K562 (cell line): Measurements from ENCODE around the gene ZNF821. TPM values are rescaled to one million over a fixed set of nuclear protein-coding genes. Genes with fewer than 3 reads are reported as not detected.
A peak's percentile ranks its signal among the peaks of the same experiment; 100 is the strongest.

ENCODE experiments used
- ATAC-seq: fragments of 200-7000 bp; cut with Tn5 transposase; 3 replicates; pipeline ENCODE4 v1.9.1; 2020; ENCODE audit warnings: moderate library complexity
- BruUV-seq: library from RNA; stranded (reverse); fragments of 400-500 nt; replicated peaks from 2 replicates; lab custom pipeline; 2021; lab: Mats Ljungman, UMichigan
- CTCF ChIA-PET: fragments of 300-600 bp; formaldehyde crosslinking; extraction: SDS; loops from one replicate; lab custom pipeline; 2021; ENCODE audit warnings: low intra/inter-chr PET ratio; lab: Yijun Ruan, JAX
- POLR2A ChIA-PET: fragments of 300-600, 350-650 bp; sonication (Branson Sonifier 250); formaldehyde crosslinking; extraction: SDS; loops from one replicate; lab custom pipeline; 2021; ENCODE audit warnings: antibody characterized with exemption, inconsistent platforms; lab: Yijun Ruan, JAX
- DNase-seq, 4 experiments: peaks; one replicate each; pipeline versions ENCODE4 v3.0.0 to v3.0.0-alpha.2; 2011 to 2018; ENCODE audit warnings: low spot score in 3 of 4, mixed read lengths in 3 of 4; ENCODE audit errors: extremely low read depth in 1 of 4
- FAIRE-seq: peaks from 2 replicates; lab custom pipeline; 2011; peaks lifted over from hg19 to GRCh38; lab: Jason Lieb, UNC
- H2AFZ ChIP-seq: 2 replicates; pipeline ENCODE4 v1.6.0; 2011; ENCODE audit warnings: low read depth, low read length, control low read depth, inconsistent platforms
- H3K27ac ChIP-seq: fragments of 200-600 bp; 3 replicates; pipeline ENCODE4 v1.8.0; 2011; ENCODE audit warnings: low read depth, mild to moderate bottlenecking, control low read depth, inconsistent platforms, low read length, moderate library complexity, mixed read lengths; ENCODE audit errors: extremely low read depth
- H3K27me3 ChIP-seq, 2 experiments: fragments of 300-600 bp in 1 of 2; 2 replicates in 1 of 2; 3 replicates in 1 of 2; pipeline versions ENCODE4 v1.6.0 to v1.8.0; 2011; ENCODE audit warnings: inconsistent platforms in 2 of 2, low read length in 2 of 2, mild to moderate bottlenecking in 1 of 2, mixed read lengths in 1 of 2, moderate library complexity in 1 of 2; ENCODE audit not compliant: control insufficient read depth in 2 of 2, insufficient read depth in 2 of 2
- H3K36me3 ChIP-seq: fragments of 300-600 bp; 3 replicates; pipeline ENCODE4 v1.8.0; 2011; ENCODE audit warnings: mild to moderate bottlenecking, low read length, inconsistent platforms; ENCODE audit not compliant: control insufficient read depth, insufficient read depth
- H3K4me1 ChIP-seq, 2 experiments: fragments of 200-600 bp in 1 of 2; replicated peaks in 1 of 2; 2 replicates in 1 of 2; 3 replicates in 1 of 2; pipeline versions ENCODE4 v1.5.1 to v1.8.0; 2011; ENCODE audit warnings: inconsistent platforms in 2 of 2, low read length in 2 of 2, mild to moderate bottlenecking in 1 of 2, mixed read lengths in 1 of 2, moderate library complexity in 1 of 2; ENCODE audit not compliant: control insufficient read depth in 2 of 2, insufficient read depth in 2 of 2
- H3K4me2 ChIP-seq: 2 replicates; pipeline ENCODE4 v1.6.1; 2011; ENCODE audit warnings: low read length, control low read depth, inconsistent platforms, mixed read lengths; ENCODE audit not compliant: insufficient read depth
- H3K4me3 ChIP-seq: fragments of 200-600 bp; sonication (generic), shearing (Covaris generic); 2 replicates; pipeline ENCODE4 v1.5.1; 2016; ENCODE audit warnings: control low read depth, inconsistent platforms
- H3K79me2 ChIP-seq: fragments of 200-600 bp; 3 replicates; pipeline ENCODE4 v1.8.0; 2011; ENCODE audit warnings: low read length, inconsistent platforms; ENCODE audit not compliant: control insufficient read depth, insufficient read depth
- H3K9ac ChIP-seq, 2 experiments: 2 replicates each; pipeline versions ENCODE4 v1.6.0 to v1.6.1; 2011; ENCODE audit warnings: low read depth in 2 of 2, low read length in 2 of 2, control low read depth in 1 of 2, inconsistent platforms in 1 of 2, mild to moderate bottlenecking in 1 of 2, mixed read lengths in 1 of 2; ENCODE audit not compliant: insufficient read depth in 1 of 2
- H3K9me1 ChIP-seq: one replicate; pipeline ENCODE4 v1.6.0; 2011; ENCODE audit warnings: inconsistent platforms, mild to moderate bottlenecking, low read length, moderate library complexity; ENCODE audit not compliant: control insufficient read depth, insufficient read depth
- H3K9me3 ChIP-seq: replicated peaks from 2 replicates; pipeline ENCODE4 v1.5.1; 2011; ENCODE audit warnings: low read depth, low read length, inconsistent platforms; ENCODE audit not compliant: control insufficient read depth, insufficient read depth
- H4K20me1 ChIP-seq: replicated peaks from 2 replicates; pipeline ENCODE4 v1.6.1; 2011; ENCODE audit warnings: low read length, inconsistent platforms, mixed read lengths; ENCODE audit not compliant: control insufficient read depth, insufficient read depth
- CXXC5 ChIP-seq: fragments of 250-450 bp; sonication (Bioruptor Pico); IDR thresholded peaks from 2 replicates; pipeline ENCODE4 v1.8.0; 2022; ENCODE audit warnings: inconsistent platforms, mild to moderate bottlenecking, moderate library complexity
- DMBX1 ChIP-seq: fragments of 250-450 bp; sonication (Bioruptor Pico); IDR thresholded peaks from 2 replicates; pipeline ENCODE4 v1.8.0; 2022; ENCODE audit warnings: inconsistent platforms, mild to moderate bottlenecking, moderate library complexity, borderline replicate concordance
- MYNN ChIP-seq, 2 experiments: sonication (generic); formaldehyde crosslinking in 1 of 2; IDR thresholded peaks; 2 replicates each; pipeline versions ENCODE4 v1.5.0 to v1.6.1; 2016 to 2020; ENCODE audit warnings: antibody characterized with exemption in 1 of 2, missing genetic modification reagents in 1 of 2
- ZBED1 ChIP-seq: IDR thresholded peaks from 2 replicates; pipeline ENCODE4 v1.6.1; 2014
- WGBS: fragments of 100-300 bp; shearing (Covaris generic); methylation state at CpG from one replicate; pipeline ENCODE4 v1.1.6; 2016; ENCODE audit warnings: low coverage, mixed read lengths; ENCODE audit not compliant: insufficient coverage; ENCODE audit errors: missing lambda C conversion rate; 5-methylcytosine and 5-hydroxymethylcytosine counted together
- in situ Hi-C: fragments of 300-500 bp; cut with MboI; formaldehyde crosslinking; loops from 4 replicates; pipeline ENCODE4 v1.15.0; 2018; ENCODE audit warnings: inconsistent platforms, mixed read lengths
- intact Hi-C: fragments of 100-400 bp; cut with micrococcal nuclease; formaldehyde crosslinking; loops from 2 replicates; pipeline ENCODE4 v1.14.2; 2022
- polyA plus RNA-seq, 8 experiments: library from polyadenylated mRNA; depleted of rRNA in 4 of 8; stranded (reverse) in 5 of 8; unstranded in 3 of 8; fragments of >200 nt; fragmentation: Nextera tagmentation in 2 of 8; fragmentation: Illumina TruSeq in 1 of 8; extraction: Ambion mirVana in 2 of 8; extraction: Trizol in 1 of 8; gene quantifications; 2 replicates each; pipeline versions ENCODE4 v1.2.1 to v1.2.3, GENCODE V29; 2011 to 2014; ENCODE audit warnings: inconsistent platforms in 1 of 8, missing spikeins in 1 of 8
- total RNA-seq, 7 experiments: library from RNA; depleted of rRNA in 6 of 7; stranded (reverse); fragments of >200 nt in 6 of 7; fragmentation: Illumina TruSeq in 2 of 7; extraction: Trizol in 2 of 7; gene quantifications; 2 replicates each; pipeline versions ENCODE4 v1.2.1 to v1.2.3, GENCODE V29; 2011 to 2021; ENCODE audit warnings: low replicate concordance in 1 of 7
- TF ChIP-seq, protein P1 (sequence below), 2 experiments: fragments of 450-650 bp in 1 of 2; IDR thresholded peaks; 2 replicates each; pipeline ENCODE4 v1.6.1; 2011 to 2017; ENCODE audit warnings: low read depth in 2 of 2, antibody characterized with exemption in 1 of 2, borderline replicate concordance in 1 of 2, low read length in 1 of 2, mild to moderate bottlenecking in 1 of 2, mixed read lengths in 1 of 2; ENCODE audit not compliant: control insufficient read depth in 1 of 2
- TF ChIP-seq, protein P2 (sequence below): fragments of 450-650 bp; IDR thresholded peaks from one replicate; pipeline ENCODE4 v1.6.1; 2018; ENCODE audit warnings: mild to moderate bottlenecking, moderate library complexity; ENCODE audit not compliant: partially characterized antibody

The ZNF821 gene
- total and polyA plus RNA-seq, 9 of the 15 experiments (the other 6 are each of a cell fraction or from before 2014, with no cell fraction given): 0.38 to 5.6 (median 3.6) TPM

DNA sequence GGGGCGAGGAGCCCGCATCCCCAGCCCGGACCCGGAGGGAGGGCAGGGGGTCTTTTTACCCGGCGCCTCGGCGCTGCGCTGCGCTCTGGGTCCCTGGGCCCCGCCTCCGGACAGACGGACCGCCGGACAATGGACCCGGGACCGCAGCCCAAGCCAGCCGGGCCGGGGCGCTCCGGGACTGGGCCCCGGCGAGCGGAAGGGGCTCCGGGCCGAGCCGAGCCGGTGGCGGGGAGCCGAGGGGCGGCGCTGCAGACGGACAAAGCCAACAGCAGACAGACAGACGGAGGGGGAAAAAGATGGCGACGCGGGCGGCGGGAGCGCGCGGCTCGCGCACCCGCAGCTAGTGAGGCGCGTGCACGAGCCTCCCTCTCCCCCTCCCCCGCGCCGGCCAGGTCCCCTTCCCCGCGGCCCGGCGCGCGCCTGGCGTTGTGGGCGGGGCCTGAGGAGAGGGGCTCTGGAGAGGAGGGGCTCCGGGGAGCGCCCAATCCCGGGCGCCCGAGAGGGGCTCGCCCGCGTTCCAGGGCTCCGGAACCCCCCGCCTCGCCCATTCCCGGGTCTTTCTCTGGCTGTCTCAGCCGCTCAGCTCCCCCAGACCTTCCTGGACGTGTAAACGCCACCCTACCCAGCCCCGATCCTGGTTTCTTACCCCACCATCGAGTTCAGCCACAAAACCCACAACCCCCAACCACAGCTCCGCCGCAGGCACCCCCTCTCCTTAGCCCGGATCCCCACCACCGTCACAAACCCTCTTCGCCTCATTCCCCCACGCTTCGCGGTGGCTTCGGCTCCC is at the start of gene ZNF821 (continued):
- TF ChIP-seq, protein P1, sequence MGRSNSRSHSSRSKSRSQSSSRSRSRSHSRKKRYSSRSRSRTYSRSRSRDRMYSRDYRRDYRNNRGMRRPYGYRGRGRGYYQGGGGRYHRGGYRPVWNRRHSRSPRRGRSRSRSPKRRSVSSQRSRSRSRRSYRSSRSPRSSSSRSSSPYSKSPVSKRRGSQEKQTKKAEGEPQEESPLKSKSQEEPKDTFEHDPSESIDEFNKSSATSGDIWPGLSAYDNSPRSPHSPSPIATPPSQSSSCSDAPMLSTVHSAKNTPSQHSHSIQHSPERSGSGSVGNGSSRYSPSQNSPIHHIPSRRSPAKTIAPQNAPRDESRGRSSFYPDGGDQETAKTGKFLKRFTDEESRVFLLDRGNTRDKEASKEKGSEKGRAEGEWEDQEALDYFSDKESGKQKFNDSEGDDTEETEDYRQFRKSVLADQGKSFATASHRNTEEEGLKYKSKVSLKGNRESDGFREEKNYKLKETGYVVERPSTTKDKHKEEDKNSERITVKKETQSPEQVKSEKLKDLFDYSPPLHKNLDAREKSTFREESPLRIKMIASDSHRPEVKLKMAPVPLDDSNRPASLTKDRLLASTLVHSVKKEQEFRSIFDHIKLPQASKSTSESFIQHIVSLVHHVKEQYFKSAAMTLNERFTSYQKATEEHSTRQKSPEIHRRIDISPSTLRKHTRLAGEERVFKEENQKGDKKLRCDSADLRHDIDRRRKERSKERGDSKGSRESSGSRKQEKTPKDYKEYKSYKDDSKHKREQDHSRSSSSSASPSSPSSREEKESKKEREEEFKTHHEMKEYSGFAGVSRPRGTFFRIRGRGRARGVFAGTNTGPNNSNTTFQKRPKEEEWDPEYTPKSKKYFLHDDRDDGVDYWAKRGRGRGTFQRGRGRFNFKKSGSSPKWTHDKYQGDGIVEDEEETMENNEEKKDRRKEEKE (IDR thresholded peaks at IDR 0.05; ENCODE audit: borderline replicate concordance in 1 of 2, control insufficient read depth in 1 of 2, low read depth in 2 of 2, low read length in 1 of 2): no peak
- TF ChIP-seq CXXC5 (peak; percentile 68), ZBED1 (no peak)
- TF ChIP-seq, all 486 proteins: peak for 114

DNA sequence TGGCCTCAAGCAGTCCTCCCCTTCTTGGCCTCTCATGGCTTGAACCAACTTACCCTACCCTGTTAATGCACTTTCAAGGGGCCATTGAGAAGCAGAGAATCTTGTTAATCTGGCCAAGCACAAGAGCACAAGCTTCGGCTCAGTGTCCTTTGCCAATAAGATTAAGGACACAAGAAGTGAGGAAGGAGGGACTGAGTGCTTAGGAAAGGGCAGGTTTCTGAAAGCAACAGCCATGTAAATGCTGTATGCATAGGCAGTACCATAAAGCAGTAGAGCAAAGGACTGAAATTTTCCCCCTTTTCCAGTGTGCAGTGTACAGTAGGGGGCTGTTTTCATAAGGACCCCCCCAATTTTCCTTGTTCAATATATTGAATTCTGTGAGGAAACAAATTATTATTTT is 49.0 kb upstream of the ZNF821 start:
- 73% methylated on average over 1 of the region's 1 CpG for WGBS
- in situ Hi-C loops: no loop called here
- H3K27me3 ChIP-seq: no peaks in the 10 kb centered on the region
- H3K4me2 ChIP-seq: no peak overlapping the region
- ATAC-seq (no peak), FAIRE-seq (no peak), DNase-seq (no peak)
- H3K9me1 ChIP-seq: no peaks in the 10 kb centered on the region
- peaks cover 5% of the 10 kb centered on the region; the same call in 1 of the 3 replicates for H3K79me2 ChIP-seq
- POLR2A ChIA-PET: interaction anchor here (0.6 to 1.3 kb wide), 4 partner anchors 8 to 13 kb away, joined by 3 to 5 read pairs (median 3); no protein-coding TSS in a partner anchor
- intact Hi-C loops: no loop called here
- peaks cover 8% of the 10 kb centered on the region; the same call in 1 of the 2 replicates for H4K20me1 ChIP-seq
- CTCF ChIA-PET: no interaction called here
- H2AFZ ChIP-seq: no peak overlapping the region
- no peak overlapping the region for H3K4me3 ChIP-seq
- BruUV-seq: no TSS peak
- no peak overlapping the region for H3K9ac ChIP-seq
- peaks cover 3 to 7% of the 10 kb centered on the region in 2 experiments; a peak in 3 of 5 replicates for H3K4me1 ChIP-seq
- H3K9me3 ChIP-seq: no peaks in the 10 kb centered on the region
- H3K27ac ChIP-seq: no peak overlapping the region
- peaks cover 49% of the 10 kb centered on the region for H3K36me3 ChIP-seq
- TF ChIP-seq MYNN (IDR thresholded peaks at IDR 0.05): 0 out of 2 replicates have a peak, but pooled peaks have one; percentile 9
- TF ChIP-seq MYNN (CRISPR knock-in tag; IDR thresholded peaks at IDR 0.05): no peak
- TF ChIP-seq DMBX1 (CRISPR knock-in tag): no peak
- TF ChIP-seq, protein P2, sequence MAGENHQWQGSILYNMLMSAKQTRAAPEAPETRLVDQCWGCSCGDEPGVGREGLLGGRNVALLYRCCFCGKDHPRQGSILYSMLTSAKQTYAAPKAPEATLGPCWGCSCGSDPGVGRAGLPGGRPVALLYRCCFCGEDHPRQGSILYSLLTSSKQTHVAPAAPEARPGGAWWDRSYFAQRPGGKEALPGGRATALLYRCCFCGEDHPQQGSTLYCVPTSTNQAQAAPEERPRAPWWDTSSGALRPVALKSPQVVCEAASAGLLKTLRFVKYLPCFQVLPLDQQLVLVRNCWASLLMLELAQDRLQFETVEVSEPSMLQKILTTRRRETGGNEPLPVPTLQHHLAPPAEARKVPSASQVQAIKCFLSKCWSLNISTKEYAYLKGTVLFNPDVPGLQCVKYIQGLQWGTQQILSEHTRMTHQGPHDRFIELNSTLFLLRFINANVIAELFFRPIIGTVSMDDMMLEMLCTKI: no peak
